Body of pancreas (tissue), 4 donors: ENCODE measurements around the gene ZC3H12D. TPM values are rescaled to one million over a fixed set of nuclear protein-coding genes. Genes with fewer than 3 reads are reported as not detected.

Source experiments
- ATAC-seq: fragments of 150-250 bp; one replicate; pipeline ENCODE4 v1.9.1; 2016
- DNase-seq, 4 donors: peaks; one replicate each; pipeline ENCODE4 v3.0.0-alpha.2; 2019
- H3K27ac ChIP-seq, 4 donors: fragments of 200-600 bp; sonication (generic); 1 replicate in 3 of 4; 2 replicates in 1 of 4; pipeline versions ENCODE4 v1.5.1 to v1.6.1; 2016 to 2019; ENCODE audit warnings: mild to moderate bottlenecking in 1 of 4, mixed read lengths in 1 of 4, moderate library complexity in 1 of 4
- H3K27me3 ChIP-seq, 2 donors: fragments of 200-600 bp; sonication (generic); one replicate each; pipeline ENCODE4 v1.6.0; 2016; ENCODE audit warnings: mild to moderate bottlenecking in 1 of 2
- H3K36me3 ChIP-seq, 2 donors: fragments of 200-600 bp; sonication (generic); replicated peaks in 1 of 2; 2 replicates each; pipeline ENCODE4 v1.5.1; 2016; ENCODE audit warnings: low read depth in 2 of 2; ENCODE audit not compliant: insufficient read depth in 1 of 2
- H3K4me1 ChIP-seq: fragments of 200-600 bp; sonication (generic); one replicate; pipeline ENCODE4 v1.6.0; 2016
- H3K4me3 ChIP-seq, 2 donors: fragments of 200-600 bp; sonication (generic); 1 replicate in 1 of 2; 2 replicates in 1 of 2; pipeline ENCODE4 v1.5.1; 2016 to 2019
- H3K9me3 ChIP-seq, 3 donors: fragments of 200-600 bp; sonication (generic); 1 replicate in 2 of 3; 2 replicates in 1 of 3; pipeline ENCODE4 v1.5.1; 2016
- POLR2A ChIP-seq, 3 donors: fragments of 450-650 bp; IDR thresholded peaks; one replicate each; pipeline ENCODE4 v1.6.1; 2016; ENCODE audit warnings: antibody characterized with exemption in 3 of 3, mild to moderate bottlenecking in 2 of 3
- WGBS, 2 donors: methylation state at CpG; one replicate each; pipeline ENCODE4 v1.1.5; 2017; 5-methylcytosine and 5-hydroxymethylcytosine counted together
- intact Hi-C: fragments of 100-400 bp; cut with DNase I; formaldehyde crosslinking; loops from one replicate; pipeline ENCODE4 v1.15.1; 2023
- total RNA-seq, 2 donors: library from RNA; depleted of rRNA; stranded (reverse); fragments of >200 nt; gene quantifications; one replicate each; pipeline ENCODE4 v1.1.0, GENCODE V29; 2016
- TF ChIP-seq, protein P1 (sequence below), 7 experiments: fragments of 450-650 bp in 4 of 7; fragments of 200-600 bp in 3 of 7; sonication (generic) in 3 of 7; IDR thresholded peaks; one replicate each; pipeline ENCODE4 v1.5.1; 2016 to 2019; ENCODE audit warnings: antibody characterized with exemption in 7 of 7

Gene ZC3H12D
- total RNA-seq, 2 donors from 2014 or later, result 0.52 to 2.6 TPM

DNA sequence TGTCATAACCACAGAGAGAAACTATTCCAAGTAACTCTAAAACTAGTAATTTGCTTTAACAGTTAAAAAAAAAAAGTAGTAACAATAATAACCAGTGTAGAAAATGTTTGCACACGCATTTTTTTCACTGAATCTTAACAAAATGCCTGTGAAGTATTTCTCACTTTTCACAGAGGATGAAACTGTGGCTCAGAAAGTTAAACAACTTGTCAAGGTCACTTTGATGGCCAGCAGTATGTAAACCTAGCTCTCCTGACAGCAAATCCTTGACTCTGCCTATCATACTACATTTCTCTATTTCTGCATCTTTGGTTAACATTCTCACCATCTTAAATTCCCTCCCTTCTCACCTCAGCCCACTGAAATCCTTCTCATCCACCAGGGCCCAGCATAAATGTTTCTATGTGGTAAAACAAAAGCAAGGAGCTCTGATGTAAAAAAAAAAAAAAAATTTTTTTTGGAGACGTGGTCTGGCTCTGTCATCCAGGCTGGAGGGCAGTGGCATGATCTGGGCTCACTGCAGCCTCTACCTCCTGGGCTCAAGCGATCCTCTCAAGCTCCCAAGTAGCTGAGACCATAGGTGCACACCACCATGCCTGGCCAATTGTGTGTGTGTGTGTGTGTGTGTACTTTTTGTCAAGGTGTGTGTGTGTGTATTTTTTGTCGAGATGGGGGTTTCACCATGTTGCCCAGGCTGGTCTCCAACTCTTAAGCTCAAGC is 26.1 kb upstream of the ZC3H12D start:
- Histone ChIP-seq H3K9me3 (no peaks in the 10 kb centered on the region), H3K27ac (no peak overlapping the region), H3K4me3 (no peak overlapping the region), H3K36me3 (peaks cover 0 to 3% of the 10 kb centered on the region in 2 donors), H3K27me3 (no peaks in the 10 kb centered on the region), H3K4me1 (no peaks in the 10 kb centered on the region)
- DNase-seq (no peak), ATAC-seq (no peak)
- intact Hi-C loops, result no loop called here
- 73 to 78% methylated on average over 4 of the region's 4 CpGs for WGBS, 2 donors
- TF ChIP-seq, protein P1, sequence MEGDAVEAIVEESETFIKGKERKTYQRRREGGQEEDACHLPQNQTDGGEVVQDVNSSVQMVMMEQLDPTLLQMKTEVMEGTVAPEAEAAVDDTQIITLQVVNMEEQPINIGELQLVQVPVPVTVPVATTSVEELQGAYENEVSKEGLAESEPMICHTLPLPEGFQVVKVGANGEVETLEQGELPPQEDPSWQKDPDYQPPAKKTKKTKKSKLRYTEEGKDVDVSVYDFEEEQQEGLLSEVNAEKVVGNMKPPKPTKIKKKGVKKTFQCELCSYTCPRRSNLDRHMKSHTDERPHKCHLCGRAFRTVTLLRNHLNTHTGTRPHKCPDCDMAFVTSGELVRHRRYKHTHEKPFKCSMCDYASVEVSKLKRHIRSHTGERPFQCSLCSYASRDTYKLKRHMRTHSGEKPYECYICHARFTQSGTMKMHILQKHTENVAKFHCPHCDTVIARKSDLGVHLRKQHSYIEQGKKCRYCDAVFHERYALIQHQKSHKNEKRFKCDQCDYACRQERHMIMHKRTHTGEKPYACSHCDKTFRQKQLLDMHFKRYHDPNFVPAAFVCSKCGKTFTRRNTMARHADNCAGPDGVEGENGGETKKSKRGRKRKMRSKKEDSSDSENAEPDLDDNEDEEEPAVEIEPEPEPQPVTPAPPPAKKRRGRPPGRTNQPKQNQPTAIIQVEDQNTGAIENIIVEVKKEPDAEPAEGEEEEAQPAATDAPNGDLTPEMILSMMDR (IDR thresholded peaks at IDR 0.05), result no peak
- no peak for TF ChIP-seq POLR2A (IDR thresholded peaks at IDR 0.05)

DNA sequence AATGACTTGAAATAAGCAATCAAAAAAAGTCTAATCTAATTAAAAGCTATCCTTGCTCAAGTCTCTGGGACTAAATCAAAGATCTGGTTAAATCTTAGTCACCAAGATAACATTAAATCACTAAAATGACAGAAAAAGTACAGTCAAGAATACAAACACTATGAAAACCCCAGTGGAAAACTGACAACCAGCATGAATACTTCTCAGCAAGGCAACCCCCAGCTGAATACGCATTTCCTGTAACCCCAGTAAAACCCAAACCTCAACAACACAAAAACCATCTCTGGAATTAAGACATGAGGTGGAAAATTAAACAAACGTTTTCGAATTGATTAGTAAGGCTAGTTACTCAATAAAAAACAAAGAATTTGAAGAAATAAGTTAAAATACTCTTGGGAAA is 23.7 kb upstream of the ZC3H12D start:
- intact Hi-C loops, result no loop called here
- Histone ChIP-seq H3K4me3 (no peak overlapping the region), H3K36me3 (peaks cover 0 to 4% of the 10 kb centered on the region in 2 donors), H3K9me3 (no peaks in the 10 kb centered on the region), H3K27ac (no peak overlapping the region), H3K4me1 (no peaks in the 10 kb centered on the region), H3K27me3 (no peaks in the 10 kb centered on the region)
- no peak for DNase-seq
- ATAC-seq, result no peak
- TF ChIP-seq, protein P1 (IDR thresholded peaks at IDR 0.05), result no peak
- no peak for TF ChIP-seq POLR2A (IDR thresholded peaks at IDR 0.05)
- 44 to 45% methylated on average over 3 of the region's 3 CpGs for WGBS, 2 donors

DNA sequence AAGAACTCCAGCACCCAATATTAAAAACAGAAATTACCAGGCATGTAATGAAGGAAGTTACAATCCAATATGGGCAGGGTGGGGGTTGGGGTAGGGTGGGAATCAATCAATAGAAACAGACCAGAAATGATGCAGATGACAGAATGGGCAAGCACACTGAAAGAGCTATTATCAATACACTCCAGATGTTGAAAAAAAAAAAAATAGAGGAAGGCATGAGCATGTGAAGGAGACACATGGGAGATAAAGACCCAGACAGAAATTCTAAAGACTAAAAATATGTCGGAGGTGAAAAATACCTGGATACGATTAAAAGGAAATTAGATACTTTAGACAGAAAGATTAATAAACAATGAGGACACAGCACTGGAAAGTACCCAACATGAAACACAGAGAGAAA is 19.1 kb upstream of the ZC3H12D start:
- intact Hi-C loops, result no loop called here
- no peak overlapping the region for H3K27ac ChIP-seq
- DNase-seq, result no peak
- ATAC-seq, result no peak
- peaks cover 0 to 2% of the 10 kb centered on the region in 2 donors for H3K36me3 ChIP-seq
- TF ChIP-seq, protein P1 (IDR thresholded peaks at IDR 0.05), result no peak
- TF ChIP-seq POLR2A (IDR thresholded peaks at IDR 0.05), result no peak
- no peaks in the 10 kb centered on the region for H3K9me3 ChIP-seq
- H3K4me3 ChIP-seq, result no peak overlapping the region
- no peaks in the 10 kb centered on the region for H3K27me3 ChIP-seq
- H3K4me1 ChIP-seq, result no peaks in the 10 kb centered on the region
- 50 to 53% methylated on average over 2 of the region's 2 CpGs for WGBS, 2 donors

DNA sequence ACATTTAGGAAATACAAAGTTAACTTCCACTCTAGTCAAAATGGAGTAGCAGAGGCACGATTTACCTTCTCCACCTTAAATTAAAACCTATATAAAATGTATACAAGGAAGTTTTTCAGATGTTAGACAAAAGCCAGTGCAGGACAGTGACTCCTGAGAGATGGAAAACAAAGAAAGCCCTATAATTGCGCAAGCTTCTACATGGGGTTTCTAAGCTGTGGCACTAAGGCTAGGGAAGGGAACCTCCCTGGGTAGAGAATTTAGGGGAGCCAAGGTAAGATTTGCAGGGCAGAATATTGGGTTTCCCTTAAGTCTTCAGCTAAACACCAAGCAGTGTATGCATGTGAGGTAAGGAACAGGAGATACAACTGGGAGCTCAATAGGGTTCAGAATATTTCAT is 18.5 kb upstream of the ZC3H12D start:
- no peaks in the 10 kb centered on the region for H3K4me1 ChIP-seq
- intact Hi-C loops, result no loop called here
- no peak for DNase-seq
- no peaks in the 10 kb centered on the region for H3K9me3 ChIP-seq
- 94 to 96% methylated on average over 2 of the region's 2 CpGs for WGBS, 2 donors
- peaks cover 0 to 2% of the 10 kb centered on the region in 2 donors for H3K36me3 ChIP-seq
- H3K4me3 ChIP-seq, result no peak overlapping the region
- no peaks in the 10 kb centered on the region for H3K27me3 ChIP-seq
- H3K27ac ChIP-seq, result no peak overlapping the region
- no peak for ATAC-seq
- TF ChIP-seq, protein P1 (IDR thresholded peaks at IDR 0.05), result no peak
- no peak for TF ChIP-seq POLR2A (IDR thresholded peaks at IDR 0.05)

DNA sequence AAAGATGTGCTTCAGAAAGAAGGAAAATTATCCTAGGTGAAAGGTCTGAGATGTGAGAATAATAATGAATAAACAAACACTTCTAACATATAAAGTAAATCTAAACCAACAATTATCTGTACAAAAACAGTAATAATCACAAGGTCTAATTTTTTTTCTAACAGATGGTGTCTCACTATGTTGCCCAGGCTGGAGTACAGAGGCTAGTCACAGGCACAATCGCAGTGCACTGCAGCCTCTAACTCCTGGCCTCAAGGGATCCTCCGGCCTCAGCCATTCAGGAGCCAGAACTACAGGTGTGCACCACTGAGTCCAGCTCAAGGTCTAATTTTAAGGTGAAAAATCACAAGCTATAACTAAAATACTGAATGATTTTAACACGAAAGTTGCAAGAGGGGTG is 17.0 kb upstream of the ZC3H12D start:
- H3K4me3 ChIP-seq, result no peak overlapping the region
- DNase-seq, result no peak
- no peaks in the 10 kb centered on the region for H3K27me3 ChIP-seq
- ATAC-seq, result no peak
- no peaks in the 10 kb centered on the region for H3K9me3 ChIP-seq
- H3K36me3 ChIP-seq, result peaks cover 0 to 2% of the 10 kb centered on the region in 2 donors
- H3K27ac ChIP-seq, result no peak overlapping the region
- H3K4me1 ChIP-seq, result no peaks in the 10 kb centered on the region
- intact Hi-C loops, result no loop called here
- TF ChIP-seq POLR2A (IDR thresholded peaks at IDR 0.05), result no peak
- TF ChIP-seq, protein P1 (IDR thresholded peaks at IDR 0.05), result no peak
- 91 to 93% methylated on average over 3 of the region's 3 CpGs for WGBS, 2 donors
